AG09309 (cell line): ENCODE data around the gene CELF2.

Experiments used
- DNase-seq: peaks from one replicate; pipeline ENCODE4 v3.0.0-alpha.2; 2010; ENCODE audit warnings: low read depth
- H3K4me3 ChIP-seq: 2 replicates; pipeline ENCODE4 v1.5.1; 2011; ENCODE audit warnings: mild to moderate bottlenecking, low read depth, low read length, moderate library complexity; ENCODE audit not compliant: control insufficient read depth
- CTCF ChIP-seq: IDR thresholded peaks from 2 replicates; pipeline ENCODE4 v1.5.1; 2011; ENCODE audit warnings: mild to moderate bottlenecking, low read depth, low read length, inconsistent platforms; ENCODE audit not compliant: insufficient read depth, control insufficient read depth; ENCODE audit errors: missing control alignments

CELF2 gene

GRCh38 chr10:11165591-11166543 is 148.2 kb downstream of the CELF2 start:
- TF ChIP-seq CTCF: peak; percentile 33
- H3K4me3 ChIP-seq: peak overlapping the region; percentile 43
- no peak for DNase-seq

GRCh38 chr10:11166550-11166949 is 148.9 kb downstream of the CELF2 start:
- DNase-seq: no peak
- H3K4me3 ChIP-seq: no peak overlapping the region
- no peak for TF ChIP-seq CTCF

GRCh38 chr10:11167233-11167966 is 149.7 kb downstream of the CELF2 start:
- no peak overlapping the region for H3K4me3 ChIP-seq
- TF ChIP-seq CTCF: no peak
- DNase-seq: no peak

GRCh38 chr10:11168423-11169090 is 150.9 kb downstream of the CELF2 start:
- DNase-seq: no peak
- no peak for TF ChIP-seq CTCF
- H3K4me3 ChIP-seq: no peak overlapping the region

- no peak for TF ChIP-seq CTCF
- DNase-seq: no peak
- no peak overlapping the region for H3K4me3 ChIP-seq
Measured at GRCh38 chr10:11169976-11170375, 152.3 kb downstream of the CELF2 start.

GRCh38 chr10:11170574-11170973 is 152.9 kb downstream of the CELF2 start:
- TF ChIP-seq CTCF: no peak
- no peak overlapping the region for H3K4me3 ChIP-seq
- no peak for DNase-seq
